Vagina (tissue), 2 donors: ENCODE results near the gene ADARB2.

Source experiments
- CTCF ChIP-seq, 3 experiments: fragments of 450-650 bp in 2 of 3; fragments of 200-600 bp in 1 of 3; sonication (generic) in 1 of 3; IDR thresholded peaks; one replicate each; pipeline ENCODE4 v1.5.1; 2017 to 2019; ENCODE audit warnings: antibody characterized with exemption in 3 of 3, mild to moderate bottlenecking in 2 of 3, moderate library complexity in 2 of 3
- POLR2A ChIP-seq, 2 donors: fragments of 450-650 bp; IDR thresholded peaks; one replicate each; pipeline ENCODE4 v1.6.1; 2017; ENCODE audit warnings: antibody characterized with exemption in 2 of 2, mild to moderate bottlenecking in 2 of 2, moderate library complexity in 2 of 2

GRCh38 chr10:1358147-1358546 lies 379.2 kb downstream of the ADARB2 start:
- no peak for TF ChIP-seq CTCF (IDR thresholded peaks at IDR 0.05)
- TF ChIP-seq POLR2A (IDR thresholded peaks at IDR 0.05), result no peak
